ACC112 (cell line): ENCODE measurements around the gene KLHL13.

Source experiments
- H2AFZ ChIP-seq: fragments of 200-600 bp; sonication (generic); one replicate; pipeline ENCODE4 v1.6.0; 2017; ENCODE audit warnings: antibody characterized with exemption, low read length; ENCODE audit not compliant: unreplicated experiment
- H3K27ac ChIP-seq: fragments of 200-600 bp; sonication (generic); 2 replicates; pipeline ENCODE4 v1.5.1; 2014; ENCODE audit warnings: low read depth, mild to moderate bottlenecking, antibody characterized with exemption, low read length, moderate library complexity
- H3K27me3 ChIP-seq: fragments of 200-600 bp; sonication (generic); 2 replicates; pipeline ENCODE4 v1.6.1; 2014; ENCODE audit warnings: mild to moderate bottlenecking, antibody characterized with exemption, low read length, moderate library complexity, mixed read lengths; ENCODE audit not compliant: insufficient read depth
- H3K36me3 ChIP-seq: fragments of 200-600 bp; sonication (generic); 2 replicates; pipeline ENCODE4 v1.6.1; 2016; ENCODE audit warnings: mild to moderate bottlenecking, antibody characterized with exemption, low read length, moderate library complexity, mixed read lengths; ENCODE audit not compliant: insufficient read depth
- H3K4me1 ChIP-seq: fragments of 200-600 bp; sonication (generic); one replicate; pipeline ENCODE4 v1.6.1; 2016; ENCODE audit warnings: low read length, mixed read lengths; ENCODE audit not compliant: insufficient read depth, unreplicated experiment, control insufficient read depth
- H3K4me3 ChIP-seq: fragments of 200-600 bp; sonication (generic); 2 replicates; pipeline ENCODE4 v1.5.1; 2014; ENCODE audit warnings: mild to moderate bottlenecking, low read depth, low read length
- H3K79me2 ChIP-seq: fragments of 200-600 bp; sonication (generic); one replicate; pipeline ENCODE4 v1.6.0; 2016; ENCODE audit warnings: low read length; ENCODE audit not compliant: control insufficient read depth, unreplicated experiment, insufficient read depth

KLHL13 gene

DNA sequence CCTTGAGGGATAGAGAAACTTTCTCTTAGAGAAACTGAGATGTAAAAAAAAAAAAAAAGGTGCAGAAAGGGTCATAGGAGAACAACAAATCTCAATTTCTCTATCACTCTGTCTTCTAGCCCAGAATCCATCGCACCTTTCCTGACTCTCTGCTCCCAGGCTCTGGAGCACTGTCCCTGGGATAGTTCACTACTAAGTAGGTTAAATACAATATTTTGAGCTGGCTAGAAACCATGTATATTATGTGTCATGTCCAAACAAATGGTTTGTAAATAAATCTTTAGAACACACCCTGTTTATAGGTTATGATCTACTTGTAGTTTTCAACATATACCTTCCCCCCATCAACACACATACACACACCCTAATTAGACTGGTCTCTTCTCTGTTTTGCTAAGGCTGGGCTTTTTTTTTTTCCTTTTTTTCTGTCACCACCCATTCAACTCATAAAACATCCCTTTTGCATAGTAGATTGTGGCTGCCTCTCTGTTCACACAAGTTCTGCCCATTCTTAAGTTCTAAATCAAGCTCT, 124.4 kb downstream of the KLHL13 start:
- Histone ChIP-seq H3K4me1 (peaks cover 7% of the 10 kb centered on the region), H3K27ac (no peak overlapping the region), H3K79me2 (no peaks in the 10 kb centered on the region), H3K4me3 (no peak overlapping the region), H3K27me3 (no peaks in the 10 kb centered on the region), H3K36me3 (no peaks in the 10 kb centered on the region), H2AFZ (no peak overlapping the region)

DNA sequence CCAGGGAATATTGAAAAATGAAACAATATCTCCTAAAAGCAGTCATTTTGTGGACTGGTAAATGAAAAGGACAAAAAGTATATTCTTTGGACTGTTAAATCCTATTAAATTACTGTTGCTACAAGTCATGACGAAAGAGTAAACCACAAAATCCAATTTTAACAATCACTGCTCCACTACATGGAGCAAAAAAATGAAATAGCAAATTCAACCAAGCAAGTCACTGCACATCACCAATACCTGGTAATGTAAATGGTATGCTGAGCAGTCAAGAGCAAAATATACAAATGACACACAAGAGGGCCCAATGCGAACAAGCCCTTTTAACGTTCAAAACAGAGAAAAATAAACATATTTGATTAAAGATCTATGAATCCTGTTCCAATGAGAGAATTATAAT, 126.2 kb downstream of the KLHL13 start:
- H3K36me3 ChIP-seq, result no peaks in the 10 kb centered on the region
- no peak overlapping the region for H3K4me3 ChIP-seq
- peak overlapping the region; percentile 23; the same call in 1 of the 2 replicates for H3K27ac ChIP-seq
- no peaks in the 10 kb centered on the region for H3K79me2 ChIP-seq
- H3K4me1 ChIP-seq, result peaks cover 10% of the 10 kb centered on the region
- H2AFZ ChIP-seq, result no peak overlapping the region
- H3K27me3 ChIP-seq, result no peaks in the 10 kb centered on the region

DNA sequence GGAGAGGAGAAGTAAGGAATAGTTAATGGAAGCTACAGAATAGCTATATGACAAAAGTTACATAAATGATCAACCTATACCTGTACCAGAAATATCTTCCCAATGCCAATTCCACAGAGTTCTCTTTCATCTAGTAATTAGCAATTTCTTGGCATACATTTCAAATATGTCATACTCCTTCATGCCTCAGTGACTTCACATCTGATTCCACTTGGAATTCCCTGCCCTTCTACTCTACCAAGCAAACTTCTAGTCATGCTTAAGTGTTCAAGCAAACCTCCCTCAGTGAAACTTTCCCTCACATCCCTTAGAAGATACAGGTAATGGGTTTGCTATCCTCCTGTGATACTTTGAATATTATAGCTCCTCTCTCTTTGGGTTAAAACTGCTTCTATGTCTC, 127.1 kb downstream of the KLHL13 start:
- peaks cover 10% of the 10 kb centered on the region for H3K4me1 ChIP-seq
- no peak overlapping the region for H2AFZ ChIP-seq
- H3K27me3 ChIP-seq, result no peaks in the 10 kb centered on the region
- no peak overlapping the region for H3K4me3 ChIP-seq
- H3K36me3 ChIP-seq, result no peaks in the 10 kb centered on the region
- H3K27ac ChIP-seq, result no peak overlapping the region
- H3K79me2 ChIP-seq, result no peaks in the 10 kb centered on the region

DNA sequence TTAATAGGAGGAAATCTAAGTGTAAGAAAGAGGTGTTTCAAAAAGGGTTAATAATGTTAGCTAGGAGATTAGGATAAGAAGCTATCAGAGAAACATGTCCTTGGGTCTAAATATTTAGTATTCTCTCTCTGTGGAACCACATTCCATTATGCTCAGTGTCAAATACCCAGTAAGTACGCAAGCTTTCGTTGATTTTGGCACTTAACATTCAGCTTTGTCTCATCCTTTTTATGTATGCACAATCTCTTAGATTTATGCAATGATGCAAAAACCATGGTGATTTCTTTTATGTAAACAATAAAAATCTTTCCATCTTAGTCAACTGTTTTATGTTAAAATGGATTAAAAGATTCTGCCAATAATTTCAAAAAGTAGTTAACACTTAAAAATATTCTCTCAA, 129.2 kb downstream of the KLHL13 start:
- Histone ChIP-seq H2AFZ (no peak overlapping the region), H3K4me1 (peaks cover 10% of the 10 kb centered on the region), H3K27me3 (no peaks in the 10 kb centered on the region), H3K27ac (0 out of 2 replicates have a peak overlapping the region, but pooled peaks have one; percentile 41), H3K4me3 (no peak overlapping the region), H3K36me3 (no peaks in the 10 kb centered on the region), H3K79me2 (no peaks in the 10 kb centered on the region)

DNA sequence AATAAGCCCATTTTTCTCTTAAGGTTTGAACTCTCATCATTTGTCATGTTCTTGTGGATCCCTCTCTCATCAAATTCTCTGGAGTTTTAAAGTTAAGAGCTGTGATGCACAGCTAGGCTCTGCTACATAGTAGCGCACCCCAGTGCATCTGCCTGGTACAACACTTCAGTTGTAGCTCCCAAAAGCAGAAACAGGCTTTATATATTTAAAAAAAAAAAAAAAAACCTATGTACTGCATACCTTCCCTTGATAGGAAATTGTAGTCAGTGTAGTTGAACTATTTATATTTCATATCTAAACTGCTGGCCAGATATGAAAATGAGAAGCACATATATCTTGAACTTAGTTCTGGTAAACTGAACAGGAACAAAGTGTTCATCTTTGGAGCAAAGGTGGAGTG, 131.4 kb downstream of the KLHL13 start:
- Histone ChIP-seq H3K4me1 (peaks cover 10% of the 10 kb centered on the region), H3K27me3 (no peaks in the 10 kb centered on the region), H2AFZ (no peak overlapping the region), H3K4me3 (no peak overlapping the region), H3K79me2 (no peaks in the 10 kb centered on the region), H3K27ac (no peak overlapping the region), H3K36me3 (no peaks in the 10 kb centered on the region)

DNA sequence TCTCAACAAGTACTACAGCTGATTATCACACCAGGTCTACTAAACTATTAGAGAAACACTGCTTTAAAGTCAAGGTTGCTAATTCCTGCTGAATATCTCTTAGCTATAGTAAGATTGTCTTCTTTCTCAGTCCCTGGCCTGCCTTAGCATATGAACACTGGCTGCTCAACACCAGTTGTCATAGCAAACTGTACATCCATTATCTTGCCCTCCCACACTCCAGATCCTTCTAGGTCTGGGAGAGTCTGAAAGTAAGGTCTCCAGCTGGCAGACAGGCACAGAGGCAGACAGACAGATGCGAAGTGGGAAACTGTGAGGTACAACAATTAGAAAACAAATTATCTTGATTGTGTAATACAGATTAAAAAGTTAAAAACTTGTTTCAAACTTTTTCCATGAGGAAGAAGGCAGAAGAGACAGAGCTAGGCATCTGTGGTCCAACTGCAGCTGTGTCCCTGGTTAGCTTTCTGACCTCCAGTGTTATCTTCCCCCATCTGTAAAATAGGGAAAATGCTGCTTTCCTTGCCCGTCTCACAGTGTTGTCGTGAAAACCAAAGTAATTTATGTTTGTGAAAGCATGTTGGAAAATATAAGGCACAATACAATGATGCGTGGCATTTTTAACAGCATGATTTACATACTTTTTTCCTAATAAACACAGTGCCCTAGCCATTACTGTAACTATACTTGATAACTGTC, 133.8 kb downstream of the KLHL13 start:
- Histone ChIP-seq H2AFZ (no peak overlapping the region), H3K27me3 (no peaks in the 10 kb centered on the region), H3K4me1 (peaks cover 7% of the 10 kb centered on the region), H3K79me2 (no peaks in the 10 kb centered on the region), H3K36me3 (no peaks in the 10 kb centered on the region), H3K4me3 (no peak overlapping the region), H3K27ac (no peak overlapping the region)

DNA sequence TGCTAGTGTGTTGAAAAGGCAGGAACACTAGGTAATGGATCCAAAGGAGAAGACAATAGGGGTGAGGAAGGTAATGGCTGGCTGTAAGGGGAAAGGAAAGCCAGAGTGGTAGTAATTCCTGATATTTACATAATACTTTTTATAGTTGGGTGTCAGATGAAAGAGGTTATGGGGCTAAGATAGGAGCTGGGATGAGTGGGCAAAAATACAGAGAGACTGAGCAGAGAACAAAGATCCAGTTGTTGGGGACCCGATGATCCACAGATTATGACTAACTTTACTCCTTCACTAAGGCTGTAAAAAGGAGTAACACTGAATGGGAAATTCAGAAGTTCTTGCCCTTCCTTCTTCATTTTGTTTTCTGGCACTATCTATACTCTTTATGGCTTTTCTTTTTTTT, 138.2 kb downstream of the KLHL13 start:
- Histone ChIP-seq H3K4me3 (no peak overlapping the region), H3K27ac (no peak overlapping the region), H2AFZ (no peak overlapping the region), H3K36me3 (no peaks in the 10 kb centered on the region), H3K4me1 (no peaks in the 10 kb centered on the region), H3K79me2 (no peaks in the 10 kb centered on the region), H3K27me3 (no peaks in the 10 kb centered on the region)

DNA sequence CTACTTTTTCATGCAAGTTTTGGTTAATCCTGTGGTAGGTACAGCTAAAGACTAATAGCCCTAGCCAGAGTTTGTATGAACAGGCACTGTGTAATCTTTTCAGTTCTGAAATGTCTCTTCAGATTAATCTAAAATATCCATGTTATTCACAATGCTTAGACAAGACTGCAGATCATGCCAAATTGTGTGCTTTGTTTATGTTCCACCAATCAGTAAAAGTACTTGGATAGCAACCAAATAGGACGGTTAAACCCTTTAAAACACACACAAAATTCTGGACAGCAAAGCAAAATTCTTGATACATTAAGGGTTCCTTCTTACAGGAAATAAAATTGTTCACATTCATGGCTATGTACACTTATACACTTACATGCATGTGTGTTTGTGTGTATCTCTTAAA, 139.1 kb downstream of the KLHL13 start:
- no peaks in the 10 kb centered on the region for H3K79me2 ChIP-seq
- no peaks in the 10 kb centered on the region for H3K36me3 ChIP-seq
- H3K4me3 ChIP-seq, result no peak overlapping the region
- H2AFZ ChIP-seq, result no peak overlapping the region
- no peak overlapping the region for H3K27ac ChIP-seq
- H3K4me1 ChIP-seq, result no peaks in the 10 kb centered on the region
- no peaks in the 10 kb centered on the region for H3K27me3 ChIP-seq

DNA sequence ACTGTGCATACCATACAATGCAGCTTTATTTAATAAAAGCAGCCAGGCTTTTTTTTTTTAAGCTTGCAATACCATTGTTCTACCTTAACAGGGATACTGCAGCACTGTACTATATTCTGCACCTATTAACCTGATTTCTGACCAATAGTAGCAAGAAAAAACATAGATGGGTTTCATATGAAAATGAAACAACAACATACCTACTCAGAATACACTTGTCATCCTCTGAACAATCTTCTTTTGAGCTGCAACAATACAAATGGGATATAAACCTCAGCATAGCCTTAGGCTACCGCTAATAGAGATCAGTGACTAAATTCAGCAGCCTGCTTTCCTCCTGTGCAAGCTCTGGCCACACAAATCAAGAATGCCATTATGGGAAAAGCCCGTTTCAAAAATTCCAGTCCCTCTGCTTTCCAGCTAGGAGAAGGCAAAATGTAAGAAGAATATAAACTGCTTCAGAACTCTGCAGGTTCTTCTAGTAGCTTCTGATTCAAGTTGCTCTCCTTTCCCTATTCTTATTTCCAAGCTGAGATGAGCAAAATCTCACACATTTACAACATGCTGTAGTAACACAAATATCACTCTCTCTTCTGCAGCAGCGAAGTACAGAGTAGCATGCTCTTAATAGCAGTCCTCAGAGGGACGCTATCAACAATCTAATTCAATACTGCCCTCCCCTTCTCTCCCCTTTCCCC, 143.4 kb downstream of the KLHL13 start:
- H3K4me3 ChIP-seq, result no peak overlapping the region
- no peaks in the 10 kb centered on the region for H3K4me1 ChIP-seq
- no peak overlapping the region for H2AFZ ChIP-seq
- no peaks in the 10 kb centered on the region for H3K36me3 ChIP-seq
- no peak overlapping the region for H3K27ac ChIP-seq
- no peaks in the 10 kb centered on the region for H3K79me2 ChIP-seq
- H3K27me3 ChIP-seq, result no peaks in the 10 kb centered on the region

DNA sequence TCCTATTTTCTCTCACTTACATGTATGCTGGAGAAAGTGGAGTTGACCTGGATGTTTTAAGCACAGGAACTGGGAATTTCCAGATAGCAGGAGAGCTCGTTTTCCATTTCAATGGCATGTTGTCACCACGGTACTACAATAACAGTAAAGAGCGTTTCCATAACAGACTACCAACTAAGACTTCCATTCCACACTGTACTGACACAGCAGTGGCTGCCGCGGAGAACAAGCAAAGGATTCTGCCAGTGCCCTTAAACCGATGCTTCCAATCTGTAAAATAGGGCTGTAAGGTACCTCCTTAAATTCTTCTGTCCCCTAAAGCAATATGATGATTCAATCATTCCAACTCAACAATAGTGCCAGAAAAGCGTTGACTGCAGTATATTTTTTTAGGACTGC, 143.9 kb downstream of the KLHL13 start:
- Histone ChIP-seq H3K4me1 (no peaks in the 10 kb centered on the region), H3K79me2 (no peaks in the 10 kb centered on the region), H3K27ac (no peak overlapping the region), H3K4me3 (no peak overlapping the region), H3K27me3 (no peaks in the 10 kb centered on the region), H3K36me3 (no peaks in the 10 kb centered on the region), H2AFZ (no peak overlapping the region)

DNA sequence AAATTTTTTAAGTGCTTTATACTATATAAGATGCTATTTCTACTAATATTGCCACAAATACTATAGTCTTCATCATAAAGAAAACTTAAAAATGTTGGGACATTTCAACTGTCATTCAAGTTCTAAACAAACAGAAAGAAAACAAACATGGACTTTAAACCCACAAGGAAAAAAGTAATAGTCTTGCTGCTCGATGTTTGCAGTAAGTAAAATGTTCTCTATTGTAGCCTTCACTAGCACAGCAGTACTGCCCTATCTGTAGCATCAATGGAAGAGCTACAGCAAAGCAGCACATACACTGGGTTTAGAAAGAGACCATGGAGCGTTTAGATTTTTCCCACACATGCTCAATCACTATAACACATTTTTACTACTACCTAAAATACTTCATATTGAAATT, 146.8 kb downstream of the KLHL13 start:
- Histone ChIP-seq H3K79me2 (no peaks in the 10 kb centered on the region), H3K4me1 (no peaks in the 10 kb centered on the region), H3K27me3 (no peaks in the 10 kb centered on the region)

More for the DNA sequence above, 146.8 kb downstream of the KLHL13 start:
- Histone ChIP-seq H3K4me3 (no peak overlapping the region), H3K36me3 (no peaks in the 10 kb centered on the region), H3K27ac (no peak overlapping the region), H2AFZ (no peak overlapping the region)
